Natural killer cell (primary cell): Measurements from ENCODE around the gene SVEP1. TPM values are rescaled to one million over a fixed set of nuclear protein-coding genes. Genes with fewer than 3 reads are reported as not detected.

ENCODE experiments used
- ATAC-seq, 3 donors: fragments of 150-1000 bp in 2 of 3; fragments of 200-7000 bp in 1 of 3; cut with Tn5 transposase; 1 replicate in 1 of 3; 2 replicates in 2 of 3; pipeline ENCODE4 v1.10.0; 2021; ENCODE audit warnings: mild to moderate bottlenecking in 2 of 3, moderate library complexity in 2 of 3
- DNase-seq, 2 donors: peaks; one replicate each; pipeline versions ENCODE4 v3.0.0 to v3.0.0-alpha.2; 2013 to 2021; ENCODE audit warnings: mixed read lengths in 1 of 2
- H3K27ac ChIP-seq: one replicate; pipeline ENCODE4 v1.5.1; 2013; ENCODE audit warnings: mild to moderate bottlenecking, low read length
- H3K27me3 ChIP-seq: one replicate; pipeline ENCODE4 v1.6.1; 2013; ENCODE audit warnings: low read length; ENCODE audit not compliant: control insufficient read depth, insufficient read depth
- H3K36me3 ChIP-seq: one replicate; pipeline ENCODE4 v1.6.1; 2013; ENCODE audit warnings: low read length; ENCODE audit not compliant: control insufficient read depth, insufficient read depth
- H3K4me1 ChIP-seq: one replicate; pipeline ENCODE4 v1.6.1; 2013; ENCODE audit warnings: low read length; ENCODE audit not compliant: control insufficient read depth, insufficient read depth
- H3K4me3 ChIP-seq: one replicate; pipeline ENCODE4 v1.5.1; 2013; ENCODE audit warnings: low read length
- H3K9me3 ChIP-seq: one replicate; pipeline ENCODE4 v1.6.1; 2013; ENCODE audit warnings: low read length; ENCODE audit not compliant: control insufficient read depth, insufficient read depth
- H3K27ac Mint-ChIP-seq, 2 donors: one replicate each; pipeline ENCODE4 v1.8.0; 2022; ENCODE audit warnings: mild to moderate bottlenecking in 2 of 2, mixed read lengths in 2 of 2, moderate library complexity in 1 of 2
- H3K27me3 Mint-ChIP-seq, 2 donors: one replicate each; pipeline ENCODE4 v1.8.0; 2022; ENCODE audit warnings: low read depth in 2 of 2, mixed read lengths in 2 of 2
- H3K36me3 Mint-ChIP-seq: one replicate; pipeline ENCODE4 v1.8.0; 2022; ENCODE audit warnings: mixed read lengths
- H3K4me1 Mint-ChIP-seq, 2 donors: one replicate each; pipeline ENCODE4 v1.8.0; 2022; ENCODE audit warnings: mixed read lengths in 2 of 2
- H3K4me3 Mint-ChIP-seq: one replicate; pipeline ENCODE4 v1.8.0; 2022; ENCODE audit warnings: mild to moderate bottlenecking, moderate library complexity, mixed read lengths
- H3K9me3 Mint-ChIP-seq, 2 donors: one replicate each; pipeline ENCODE4 v1.8.0; 2022; ENCODE audit warnings: mixed read lengths in 2 of 2
- CTCF ChIP-seq: fragments of 200-600 bp; IDR thresholded peaks from one replicate; pipeline ENCODE4 v1.8.0; 2022; ENCODE audit warnings: antibody characterized with exemption
- WGBS: methylation state at CpG from one replicate; pipeline ENCODE4 v1.1.7; 2013; ENCODE audit warnings: missing lambda C conversion rate; ENCODE audit not compliant: insufficient coverage; 5-methylcytosine and 5-hydroxymethylcytosine counted together
- intact Hi-C: fragments of 100-400 bp; cut with micrococcal nuclease; formaldehyde crosslinking; loops from one replicate; pipeline ENCODE4 v1.14.2; 2022
- total RNA-seq, 4 donors: library from RNA; stranded (reverse); fragments of 120-200 nt in 1 of 4; gene quantifications; one replicate each; pipeline versions ENCODE4 v1.2.3 to v1.2.4, GENCODE V29; 2013 to 2022

Gene SVEP1
- total RNA-seq, 3 donors from 2014 or later (not counting 1 experiment from before 2014, with no cell fraction given) = not detected

- peaks cover 25 to 39% of the 10 kb centered on the region in 2 donors for H3K27me3 Mint-ChIP-seq
- no peak for ATAC-seq
- WGBS = 68% methylated on average over 6 of the region's 6 CpGs
These were observed 1.3 kb upstream of the SVEP1 start for GRCh38 chr9:110580850-110581249.

GRCh38 chr9:110579862-110580219 is 300 bp upstream of the SVEP1 start:
- Histone ChIP-seq H3K27me3 (peaks cover 6% of the 10 kb centered on the region), H3K36me3 (no peaks in the 10 kb centered on the region), H3K4me1 (no peaks in the 10 kb centered on the region), H3K27ac (no peak overlapping the region), H3K4me3 (no peak overlapping the region), H3K9me3 (no peaks in the 10 kb centered on the region)
- intact Hi-C loops = no loop called here
- Mint-ChIP-seq H3K36me3 (no peaks in the 10 kb centered on the region), H3K27me3 (peaks cover 23 to 39% of the 10 kb centered on the region in 2 donors), H3K4me3 (no peak overlapping the region), H3K4me1 (no peaks in the 10 kb centered on the region), H3K27ac (no peak overlapping the region), H3K9me3 (no peaks in the 10 kb centered on the region)
- no peak for DNase-seq
- 7% methylated on average over 13 of the region's 13 CpGs for WGBS
- TF ChIP-seq CTCF = no peak
- no peak for ATAC-seq

More at GRCh38 chr9:110580850-110581249, 1.3 kb upstream of the SVEP1 start:
- no peaks in the 10 kb centered on the region for H3K9me3 ChIP-seq
- H3K4me1 Mint-ChIP-seq = no peaks in the 10 kb centered on the region
- no peaks in the 10 kb centered on the region for H3K36me3 Mint-ChIP-seq
- intact Hi-C loops = no loop called here
- H3K9me3 Mint-ChIP-seq = peaks cover 0 to 2% of the 10 kb centered on the region in 2 donors
- H3K27ac ChIP-seq = no peak overlapping the region
- no peak for DNase-seq
- H3K36me3 ChIP-seq = no peaks in the 10 kb centered on the region
- no peak overlapping the region for H3K27ac Mint-ChIP-seq
- H3K4me3 ChIP-seq = no peak overlapping the region
- TF ChIP-seq CTCF = no peak
- H3K4me1 ChIP-seq = no peaks in the 10 kb centered on the region
- no peak overlapping the region for H3K4me3 Mint-ChIP-seq
- peaks cover 6% of the 10 kb centered on the region for H3K27me3 ChIP-seq

- WGBS = 13% methylated on average over 20 of the region's 22 CpGs
- H3K27me3 ChIP-seq = peaks cover 6% of the 10 kb centered on the region
- peaks cover 23 to 39% of the 10 kb centered on the region in 2 donors for H3K27me3 Mint-ChIP-seq
- H3K4me3 ChIP-seq = no peak overlapping the region
- no peak for TF ChIP-seq CTCF
- H3K36me3 ChIP-seq = no peaks in the 10 kb centered on the region
- no peaks in the 10 kb centered on the region for H3K4me1 Mint-ChIP-seq
- H3K27ac ChIP-seq = no peak overlapping the region
- DNase-seq (no peak), ATAC-seq (no peak)
- H3K9me3 ChIP-seq = no peaks in the 10 kb centered on the region
- H3K36me3 Mint-ChIP-seq = no peaks in the 10 kb centered on the region
- no peak overlapping the region for H3K27ac Mint-ChIP-seq
- intact Hi-C loops = no loop called here
- no peaks in the 10 kb centered on the region for H3K4me1 ChIP-seq
- no peak overlapping the region for H3K4me3 Mint-ChIP-seq
- no peaks in the 10 kb centered on the region for H3K9me3 Mint-ChIP-seq
These were observed 937 bp downstream of the SVEP1 start for GRCh38 chr9:110578575-110579033.

GRCh38 chr9:110575945-110576344 is 3.6 kb downstream of the SVEP1 start:
- no peak overlapping the region for H3K27ac Mint-ChIP-seq
- H3K27me3 Mint-ChIP-seq = peaks cover 23 to 32% of the 10 kb centered on the region in 2 donors
- H3K9me3 Mint-ChIP-seq = no peaks in the 10 kb centered on the region
- DNase-seq (no peak), ATAC-seq (no peak)
- no peak for TF ChIP-seq CTCF
- no peaks in the 10 kb centered on the region for H3K36me3 Mint-ChIP-seq
- no peak overlapping the region for H3K27ac ChIP-seq
- H3K36me3 ChIP-seq = no peaks in the 10 kb centered on the region
- intact Hi-C loops = no loop called here
- H3K27me3 ChIP-seq = peaks cover 6% of the 10 kb centered on the region
- H3K4me1 Mint-ChIP-seq = no peaks in the 10 kb centered on the region
- H3K4me3 Mint-ChIP-seq = no peak overlapping the region
- no peak overlapping the region for H3K4me3 ChIP-seq
- no peaks in the 10 kb centered on the region for H3K4me1 ChIP-seq
- H3K9me3 ChIP-seq = no peaks in the 10 kb centered on the region
